Cardiac fibroblast (primary cell): ENCODE measurements around the gene ROBO1.

Experiments used
- DNase-seq, 2 donors: peaks; one replicate each; pipeline versions ENCODE4 v3.0.0 to v3.0.0-alpha.2; 2010; ENCODE audit warnings: low read depth in 2 of 2
- H3K4me3 ChIP-seq, 2 donors: replicated peaks in 1 of 2; 1 replicate in 1 of 2; 2 replicates in 1 of 2; pipeline ENCODE4 v1.5.1; 2011; ENCODE audit warnings: low read depth in 2 of 2, low read length in 2 of 2, mild to moderate bottlenecking in 2 of 2, moderate library complexity in 1 of 2
- TF ChIP-seq, protein P1 (sequence below): IDR thresholded peaks from one replicate; pipeline ENCODE4 v1.5.1; 2011; ENCODE audit warnings: low read depth, mild to moderate bottlenecking, low read length, inconsistent platforms

Gene ROBO1

DNA sequence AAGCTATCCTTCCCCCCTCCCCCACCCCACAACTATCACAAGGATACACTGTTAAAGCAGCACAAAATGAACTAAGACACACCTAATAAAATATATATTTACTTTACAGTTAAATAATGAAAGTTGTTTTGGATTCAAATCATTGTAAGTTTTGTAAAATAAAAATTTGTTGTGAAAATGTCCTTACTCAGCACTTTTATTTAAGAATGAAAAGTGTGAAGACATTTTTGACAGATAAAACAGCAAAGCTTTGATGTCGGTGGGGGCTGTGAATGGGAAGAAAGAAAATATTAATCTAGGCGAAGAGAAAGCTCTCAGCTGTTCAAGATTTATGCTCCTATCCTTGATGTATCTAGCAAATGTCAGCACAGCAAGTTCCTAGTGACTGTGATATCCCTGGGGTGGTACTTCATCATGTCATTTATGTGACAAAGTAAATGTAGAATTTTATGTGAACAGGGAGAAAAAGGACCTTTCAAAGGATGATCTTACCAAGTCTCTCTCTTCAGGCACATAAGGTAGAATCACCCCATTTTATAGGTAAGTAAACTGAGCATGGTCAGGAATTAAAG is 216.4 kb downstream of the ROBO1 start:
- no peak for DNase-seq
- H3K4me3 ChIP-seq = no peak overlapping the region
- TF ChIP-seq, protein P1, sequence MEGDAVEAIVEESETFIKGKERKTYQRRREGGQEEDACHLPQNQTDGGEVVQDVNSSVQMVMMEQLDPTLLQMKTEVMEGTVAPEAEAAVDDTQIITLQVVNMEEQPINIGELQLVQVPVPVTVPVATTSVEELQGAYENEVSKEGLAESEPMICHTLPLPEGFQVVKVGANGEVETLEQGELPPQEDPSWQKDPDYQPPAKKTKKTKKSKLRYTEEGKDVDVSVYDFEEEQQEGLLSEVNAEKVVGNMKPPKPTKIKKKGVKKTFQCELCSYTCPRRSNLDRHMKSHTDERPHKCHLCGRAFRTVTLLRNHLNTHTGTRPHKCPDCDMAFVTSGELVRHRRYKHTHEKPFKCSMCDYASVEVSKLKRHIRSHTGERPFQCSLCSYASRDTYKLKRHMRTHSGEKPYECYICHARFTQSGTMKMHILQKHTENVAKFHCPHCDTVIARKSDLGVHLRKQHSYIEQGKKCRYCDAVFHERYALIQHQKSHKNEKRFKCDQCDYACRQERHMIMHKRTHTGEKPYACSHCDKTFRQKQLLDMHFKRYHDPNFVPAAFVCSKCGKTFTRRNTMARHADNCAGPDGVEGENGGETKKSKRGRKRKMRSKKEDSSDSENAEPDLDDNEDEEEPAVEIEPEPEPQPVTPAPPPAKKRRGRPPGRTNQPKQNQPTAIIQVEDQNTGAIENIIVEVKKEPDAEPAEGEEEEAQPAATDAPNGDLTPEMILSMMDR = no peak

DNA sequence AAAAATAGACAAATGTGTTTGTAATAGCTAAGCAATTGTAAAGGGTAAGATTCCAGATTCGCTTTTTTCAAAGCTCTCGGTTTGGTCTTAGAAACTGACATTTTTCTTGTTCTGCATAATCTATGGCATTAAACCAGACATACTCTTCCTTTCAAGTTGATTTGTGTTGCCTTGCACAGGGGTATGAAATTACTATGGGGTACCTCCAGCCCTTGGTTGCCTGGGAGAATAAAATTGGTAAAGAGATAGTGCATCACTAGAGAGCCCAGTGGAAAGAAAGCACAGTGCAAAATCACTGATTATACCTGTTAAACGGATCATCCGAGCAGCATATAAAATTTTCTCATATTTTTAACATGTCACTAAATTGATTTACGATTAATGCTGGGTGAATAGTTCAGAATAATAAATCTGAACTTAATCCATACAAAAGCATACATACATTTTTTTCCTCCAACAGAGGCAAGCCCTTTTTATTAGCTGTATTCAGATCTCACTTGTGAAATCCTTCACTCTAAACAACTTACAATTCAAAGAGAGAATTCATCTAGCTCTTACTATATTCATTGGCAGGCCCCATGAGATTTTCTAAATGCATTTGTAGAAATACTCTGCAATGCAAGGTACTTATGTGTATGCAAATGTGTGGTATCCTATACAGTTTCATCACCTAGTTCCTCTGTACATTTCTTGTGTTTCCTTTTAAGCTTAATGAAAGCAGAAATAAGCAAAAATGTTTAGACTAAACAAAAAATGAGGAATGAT is 224.4 kb downstream of the ROBO1 start:
- H3K4me3 ChIP-seq = no peak overlapping the region
- TF ChIP-seq, protein P1 = no peak

DNA sequence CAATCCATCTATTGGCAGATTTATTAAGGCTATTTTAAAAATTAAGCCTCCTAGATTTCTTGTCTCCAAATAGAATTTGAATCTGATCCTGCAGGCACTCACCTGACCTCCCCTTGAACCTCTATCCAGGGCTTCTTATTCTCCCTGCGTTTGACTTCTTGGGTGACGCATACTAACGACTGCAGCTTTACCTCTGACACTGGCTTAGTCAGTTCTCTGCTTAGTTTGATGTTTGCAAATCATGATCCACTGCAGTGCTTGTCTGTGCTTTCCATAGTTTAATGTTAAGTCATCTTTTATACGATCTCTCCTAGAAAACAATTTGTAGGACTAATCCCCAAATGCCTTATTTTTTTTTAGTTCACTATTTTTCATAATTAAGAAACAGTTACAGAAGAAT is 233.1 kb downstream of the ROBO1 start:
- DNase-seq = peak in 1 of 2 donors; percentile 9
- no peak overlapping the region for H3K4me3 ChIP-seq
- TF ChIP-seq, protein P1 = no peak

More for the DNA sequence above, 224.4 kb downstream of the ROBO1 start:
- no peak for DNase-seq

DNA sequence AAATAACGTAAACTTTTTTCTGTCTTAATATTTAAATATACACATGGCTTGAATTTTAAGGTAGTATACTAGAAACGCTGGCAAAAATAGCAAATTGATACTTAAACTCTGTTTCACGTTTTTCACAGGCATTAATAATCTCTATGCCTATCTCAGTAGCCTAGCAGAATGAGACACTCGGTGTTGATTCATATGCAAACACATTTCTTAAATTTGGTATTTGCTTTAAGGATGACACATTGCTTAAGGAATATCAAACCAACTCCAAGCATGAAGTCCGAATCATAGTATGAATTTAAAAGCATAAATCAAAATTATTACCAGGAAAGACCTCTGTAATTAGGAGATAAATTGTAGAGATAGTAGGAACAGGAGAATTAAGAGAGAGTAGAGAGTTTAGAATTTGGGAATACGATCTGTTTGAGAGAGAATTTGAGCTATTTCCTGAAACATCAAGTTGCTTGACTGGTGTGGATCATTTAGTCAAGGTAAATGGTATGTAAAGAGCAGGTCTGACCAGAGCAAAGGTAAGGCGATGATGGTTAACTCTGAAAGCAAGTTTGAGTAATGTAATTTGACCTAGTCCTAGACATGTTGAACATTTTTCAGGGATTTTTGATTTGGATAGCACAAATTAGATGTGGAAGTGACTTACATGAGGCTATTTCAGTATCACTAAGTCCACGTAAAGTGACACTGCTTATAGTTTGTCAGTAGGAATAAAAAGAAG is 236.1 kb downstream of the ROBO1 start:
- H3K4me3 ChIP-seq = no peak overlapping the region
- DNase-seq = no peak
- TF ChIP-seq, protein P1 = no peak

DNA sequence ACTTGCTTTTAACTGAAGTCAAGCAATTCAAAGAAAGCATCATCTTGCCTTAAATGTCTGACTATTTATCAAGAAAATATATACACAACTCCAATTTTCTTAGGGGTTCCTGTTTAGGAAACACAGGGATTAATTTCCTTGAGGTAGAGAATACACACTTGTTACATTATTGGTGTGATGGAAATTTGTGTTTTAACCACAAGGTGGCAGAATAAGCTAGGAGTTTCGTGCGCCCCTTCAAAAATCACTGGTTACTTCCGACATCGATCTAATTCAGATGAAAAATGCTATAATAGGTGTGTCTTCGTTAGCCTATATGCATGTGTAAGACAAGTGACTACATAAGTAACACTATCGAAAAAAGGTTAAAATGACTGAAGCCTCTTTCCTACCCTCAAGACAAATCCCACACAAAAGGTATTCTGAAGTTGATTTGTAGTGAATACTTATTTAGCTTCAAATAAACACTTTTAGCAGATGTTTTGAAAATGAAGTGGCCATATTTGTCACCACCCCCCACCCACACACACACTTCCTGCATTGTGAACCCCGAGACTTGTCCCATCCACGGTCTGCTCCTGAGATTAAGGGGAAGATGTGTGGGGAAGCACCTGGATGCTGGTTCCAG is 246.5 kb downstream of the ROBO1 start:
- peak; percentile 59 to 70 for DNase-seq
- H3K4me3 ChIP-seq = no peak overlapping the region
- TF ChIP-seq, protein P1 = peak; percentile 41

DNA sequence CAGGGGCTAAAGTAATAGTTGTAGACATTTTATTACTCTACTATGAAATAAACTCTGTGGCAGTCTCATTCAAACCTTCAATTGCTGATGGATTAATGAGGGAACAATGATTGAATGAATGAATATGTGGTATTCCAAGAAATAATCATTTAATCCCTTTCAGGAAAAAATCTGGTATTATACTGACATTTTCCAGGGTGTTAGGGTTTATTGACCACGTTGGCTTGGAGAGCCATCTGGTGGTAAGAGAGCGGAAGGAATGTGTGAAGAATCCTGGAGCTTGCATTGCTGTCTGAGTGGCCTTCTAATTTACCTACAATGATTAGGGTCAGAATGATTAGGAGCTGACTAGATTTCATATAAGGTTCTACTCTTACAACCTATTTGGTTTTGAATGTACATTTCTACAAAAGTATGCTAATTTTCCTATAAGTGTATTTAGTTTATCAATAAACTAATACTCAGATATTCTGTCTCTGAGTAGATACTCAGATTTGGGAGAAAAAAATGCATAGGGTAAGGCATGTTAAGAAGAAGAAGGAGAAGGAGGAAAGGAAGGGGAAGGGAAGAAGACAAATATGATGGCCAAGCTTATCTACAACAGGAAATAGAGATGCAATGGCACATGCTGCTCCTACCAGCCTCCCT is 249.9 kb downstream of the ROBO1 start:
- H3K4me3 ChIP-seq = no peak overlapping the region
- TF ChIP-seq, protein P1 = peak; percentile 84
- peak; percentile 64 to 72 for DNase-seq
